B cell (primary cell): ENCODE data around the gene PTRH2. TPM values are rescaled to one million over a fixed set of nuclear protein-coding genes. Genes with fewer than 3 reads are reported as not detected.

Experiments
- ATAC-seq: fragments of 200-7000 bp; cut with Tn5 transposase; one replicate; pipeline ENCODE4 v1.10.0; 2021; ENCODE audit warnings: low read depth, mild to moderate bottlenecking, moderate number of reproducible peaks, moderate library complexity
- CTCF ChIA-PET: fragments of 350-600 bp; sonication (Branson Sonifier 250); formaldehyde crosslinking; loops from one replicate; lab custom pipeline; 2021; ENCODE audit warnings: antibody characterized with exemption, inconsistent platforms; lab: Charles Lee
- POLR2A ChIA-PET: fragments of 350-600 bp; sonication (Branson Sonifier 250); formaldehyde crosslinking; loops from one replicate; lab custom pipeline; 2021; ENCODE audit warnings: antibody characterized with exemption; lab: Charles Lee
- DNase-seq: peaks from one replicate; pipeline ENCODE4 v3.0.0; 2013
- H2AFZ ChIP-seq: 2 replicates; pipeline ENCODE4 v1.6.1; 2012; ENCODE audit warnings: mild to moderate bottlenecking, low read depth, low read length; ENCODE audit not compliant: insufficient read depth, poor library complexity, severe bottlenecking
- H3K27ac ChIP-seq, 2 donors: 1 replicate in 1 of 2; 2 replicates in 1 of 2; pipeline ENCODE4 v1.5.1; 2012 to 2013; ENCODE audit warnings: low read length in 2 of 2, mild to moderate bottlenecking in 2 of 2, moderate library complexity in 1 of 2
- H3K27me3 ChIP-seq, 4 experiments: fragments of 200-600 bp in 1 of 4; sonication (generic) in 1 of 4; replicated peaks in 1 of 4; 1 replicate in 2 of 4; 2 replicates in 2 of 4; pipeline versions ENCODE4 v1.6.1 to v1.7.0; 2013 to 2016; ENCODE audit warnings: low read length in 3 of 4, mild to moderate bottlenecking in 2 of 4, mixed read lengths in 1 of 4, moderate library complexity in 1 of 4; ENCODE audit not compliant: insufficient read depth in 4 of 4, control insufficient read depth in 3 of 4; ENCODE audit errors: control extremely low read depth in 1 of 4
- H3K36me3 ChIP-seq, 2 experiments: replicated peaks in 1 of 2; 1 replicate in 1 of 2; 2 replicates in 1 of 2; pipeline versions ENCODE4 v1.6.1 to v1.7.1; 2013; ENCODE audit warnings: low read length in 1 of 2; ENCODE audit not compliant: insufficient read depth in 2 of 2, control insufficient read depth in 1 of 2; ENCODE audit errors: control extremely low read depth in 1 of 2, extremely low read depth in 1 of 2
- H3K4me1 ChIP-seq, 2 donors: fragments of 200-600 bp in 1 of 2; sonication (generic) in 1 of 2; 1 replicate in 1 of 2; 2 replicates in 1 of 2; pipeline versions ENCODE4 v1.5.1 to v1.6.1; 2013 to 2017; ENCODE audit warnings: low read length in 2 of 2; ENCODE audit not compliant: control insufficient read depth in 2 of 2, insufficient read depth in 2 of 2
- H3K4me2 ChIP-seq: replicated peaks from 2 replicates; pipeline ENCODE3; 2012; ENCODE audit warnings: mild to moderate bottlenecking, low read depth, low read length; ENCODE audit not compliant: poor library complexity, severe bottlenecking
- H3K4me3 ChIP-seq, 5 experiments: fragments of 200-600 bp in 1 of 5; sonication (generic) in 1 of 5; 1 replicate in 3 of 5; 2 replicates in 2 of 5; pipeline versions ENCODE4 v1.5.1 to v1.7.0; 2011 to 2016; ENCODE audit warnings: low read length in 4 of 5, mild to moderate bottlenecking in 4 of 5, low read depth in 2 of 5, control low read depth in 1 of 5, moderate library complexity in 1 of 5; ENCODE audit not compliant: insufficient read depth in 1 of 5; ENCODE audit errors: control extremely low read depth in 1 of 5, extremely low read depth in 1 of 5
- H3K79me2 ChIP-seq: fragments of 200-600 bp; sonication (generic); one replicate; pipeline ENCODE4 v1.6.0; 2016; ENCODE audit warnings: low read length; ENCODE audit not compliant: control insufficient read depth, insufficient read depth
- H3K9ac ChIP-seq: fragments of 200-600 bp; sonication (generic); 2 replicates; pipeline ENCODE4 v1.6.1; 2017; ENCODE audit warnings: mild to moderate bottlenecking, low read length, moderate library complexity
- H3K9me3 ChIP-seq, 3 donors: one replicate each; pipeline versions ENCODE4 v1.6.1 to v1.7.1; 2013; ENCODE audit warnings: low read length in 2 of 3; ENCODE audit not compliant: control insufficient read depth in 2 of 3, insufficient read depth in 1 of 3; ENCODE audit errors: control extremely low read depth in 1 of 3
- H4K20me1 ChIP-seq: 2 replicates; pipeline ENCODE4 v1.6.0; 2012; ENCODE audit warnings: mild to moderate bottlenecking, low read length; ENCODE audit not compliant: insufficient read depth, control insufficient read depth, poor library complexity, severe bottlenecking
- H3K27ac Mint-ChIP-seq: one replicate; pipeline ENCODE4 v1.8.0; 2021; ENCODE audit warnings: mixed read lengths
- H3K27me3 Mint-ChIP-seq: one replicate; pipeline ENCODE4 v1.8.0; 2021; ENCODE audit warnings: mixed read lengths
- H3K4me1 Mint-ChIP-seq: one replicate; pipeline ENCODE4 v1.8.0; 2021; ENCODE audit warnings: mixed read lengths
- H3K4me3 Mint-ChIP-seq: one replicate; pipeline ENCODE4 v1.8.0; 2021; ENCODE audit warnings: mixed read lengths
- H3K9me3 Mint-ChIP-seq: one replicate; pipeline ENCODE4 v1.8.0; 2022; ENCODE audit warnings: mixed read lengths; ENCODE audit not compliant: insufficient read depth
- EZH2 ChIP-seq: IDR thresholded peaks from 2 replicates; pipeline ENCODE4 v1.6.1; 2012; ENCODE audit warnings: borderline replicate concordance, low read depth, mild to moderate bottlenecking, moderate library complexity, low read length; ENCODE audit not compliant: insufficient read depth, poor library complexity, severe bottlenecking
- WGBS: methylation state at CpG from one replicate; pipeline ENCODE4 v1.1.5; 2013; ENCODE audit warnings: missing lambda C conversion rate; ENCODE audit not compliant: insufficient coverage; 5-methylcytosine and 5-hydroxymethylcytosine counted together
- intact Hi-C: fragments of 100-400 bp; cut with micrococcal nuclease; formaldehyde crosslinking; loops from one replicate; pipeline ENCODE4 v1.10.0; 2022
- polyA plus RNA-seq: library from polyadenylated mRNA; depleted of rRNA; stranded (reverse); fragments of >200 nt; gene quantifications from 2 replicates; pipeline ENCODE4 v1.2.3, GENCODE V29; 2012
- total RNA-seq, 2 donors: library from RNA; stranded (reverse); fragments of 120-200 nt in 1 of 2; gene quantifications; 1 replicate in 1 of 2; 2 replicates in 1 of 2; pipeline versions ENCODE4 v1.2.3 to v1.2.4, GENCODE V29; 2013 to 2022
- TF ChIP-seq, protein P1 (sequence below): fragments of 200-600 bp; IDR thresholded peaks from one replicate; pipeline ENCODE4 v1.8.0; 2022; ENCODE audit warnings: antibody characterized with exemption, mild to moderate bottlenecking

Gene PTRH2
- total and polyA plus RNA-seq, 2 donors (not counting 1 experiment from before 2014, with no cell fraction given): 7.1 to 22.7 TPM

DNA sequence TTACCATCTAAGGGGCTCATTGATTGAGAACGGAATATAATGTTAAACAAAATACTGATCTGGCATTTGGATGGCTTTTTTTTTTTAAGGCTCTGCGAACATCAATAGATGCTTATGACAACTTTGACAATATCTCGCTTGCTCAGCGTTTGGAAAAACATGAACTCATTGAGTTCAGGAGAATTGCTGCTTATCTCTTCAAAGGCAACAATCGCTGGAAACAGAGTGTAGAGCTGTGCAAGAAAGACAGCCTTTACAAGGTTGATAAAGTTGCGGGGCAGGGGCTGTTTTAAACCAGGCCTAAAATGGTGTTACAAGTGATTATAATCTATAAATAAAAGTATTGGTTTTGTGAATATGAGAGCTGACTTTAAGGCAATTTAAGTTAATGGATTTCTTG, 22.3 kb downstream of the PTRH2 start:
- 100% methylated on average over 3 of the region's 6 CpGs for WGBS
- no peak for ATAC-seq
- H3K4me1 Mint-ChIP-seq: peaks cover 9% of the 10 kb centered on the region
- Histone ChIP-seq H3K9ac (no peak overlapping the region), H3K79me2 (peaks cover 23% of the 10 kb centered on the region), H3K4me2 (no peak overlapping the region), H3K27me3 (no peaks in the 10 kb centered on the region), H2AFZ (no peak overlapping the region), H4K20me1 (peaks cover 4% of the 10 kb centered on the region), H3K36me3 (peaks cover 33 to 94% of the 10 kb centered on the region in 2 experiments), H3K9me3 (no peaks in the 10 kb centered on the region), H3K27ac (no peak overlapping the region), H3K4me1 (no peaks in the 10 kb centered on the region), H3K4me3 (no peak overlapping the region)
- ChIA-PET CTCF (no interaction called here), POLR2A (no interaction called here)
- DNase-seq: no peak
- H3K27ac Mint-ChIP-seq: no peak overlapping the region
- H3K9me3 Mint-ChIP-seq: no peaks in the 10 kb centered on the region
- no peaks in the 10 kb centered on the region for H3K27me3 Mint-ChIP-seq
- TF ChIP-seq, protein P1, sequence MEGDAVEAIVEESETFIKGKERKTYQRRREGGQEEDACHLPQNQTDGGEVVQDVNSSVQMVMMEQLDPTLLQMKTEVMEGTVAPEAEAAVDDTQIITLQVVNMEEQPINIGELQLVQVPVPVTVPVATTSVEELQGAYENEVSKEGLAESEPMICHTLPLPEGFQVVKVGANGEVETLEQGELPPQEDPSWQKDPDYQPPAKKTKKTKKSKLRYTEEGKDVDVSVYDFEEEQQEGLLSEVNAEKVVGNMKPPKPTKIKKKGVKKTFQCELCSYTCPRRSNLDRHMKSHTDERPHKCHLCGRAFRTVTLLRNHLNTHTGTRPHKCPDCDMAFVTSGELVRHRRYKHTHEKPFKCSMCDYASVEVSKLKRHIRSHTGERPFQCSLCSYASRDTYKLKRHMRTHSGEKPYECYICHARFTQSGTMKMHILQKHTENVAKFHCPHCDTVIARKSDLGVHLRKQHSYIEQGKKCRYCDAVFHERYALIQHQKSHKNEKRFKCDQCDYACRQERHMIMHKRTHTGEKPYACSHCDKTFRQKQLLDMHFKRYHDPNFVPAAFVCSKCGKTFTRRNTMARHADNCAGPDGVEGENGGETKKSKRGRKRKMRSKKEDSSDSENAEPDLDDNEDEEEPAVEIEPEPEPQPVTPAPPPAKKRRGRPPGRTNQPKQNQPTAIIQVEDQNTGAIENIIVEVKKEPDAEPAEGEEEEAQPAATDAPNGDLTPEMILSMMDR: no peak
- no peak for TF ChIP-seq EZH2
- intact Hi-C loops: no loop called here
- H3K4me3 Mint-ChIP-seq: no peak overlapping the region

- no peaks in the 10 kb centered on the region for H3K4me1 ChIP-seq
- POLR2A ChIA-PET: interaction anchor here (0.9 kb wide), 1 partner anchor 13 kb away, joined by 3 read pairs; no protein-coding TSS in a partner anchor
- ATAC-seq: no peak
- H3K9me3 ChIP-seq: no peaks in the 10 kb centered on the region
- Mint-ChIP-seq H3K27ac (no peak overlapping the region), H3K4me1 (peaks cover 9% of the 10 kb centered on the region), H3K9me3 (no peaks in the 10 kb centered on the region), H3K4me3 (no peak overlapping the region), H3K27me3 (no peaks in the 10 kb centered on the region)
- peaks cover 18% of the 10 kb centered on the region for H3K79me2 ChIP-seq
- H3K4me3 ChIP-seq: no peak overlapping the region
- intact Hi-C loops: no loop called here
- no peak for DNase-seq
- no peak overlapping the region for H3K27ac ChIP-seq
- H3K36me3 ChIP-seq: peaks cover 28 to 93% of the 10 kb centered on the region in 2 experiments
- H2AFZ ChIP-seq: no peak overlapping the region
- CTCF ChIA-PET: interaction anchor here (1.0 to 1.5 kb wide), 3 partner anchors 8 to 231 kb away, joined by 3 to 5 read pairs (median 3); no protein-coding TSS in a partner anchor
- TF ChIP-seq EZH2: no peak
- TF ChIP-seq, protein P1: no peak
- H3K27me3 ChIP-seq: no peaks in the 10 kb centered on the region
- no peak overlapping the region for H3K9ac ChIP-seq
- peaks cover 4% of the 10 kb centered on the region for H4K20me1 ChIP-seq
- H3K4me2 ChIP-seq: no peak overlapping the region
These were observed 23.9 kb downstream of the PTRH2 start for GRCh38 chr17:59683283-59683682.
